Memory B cell (primary cell): ENCODE results near the gene ZNF614.
A peak's percentile ranks its signal among the peaks of the same experiment; 100 is the strongest.
"Not testable (repeated sequence)": the region's sequence is repeated elsewhere in the genome, so short reads cannot be mapped to it uniquely, and the experiment has no call there.

Source experiments
- ATAC-seq: fragments of 150-1000 bp; cut with Tn5 transposase; 2 replicates; pipeline ENCODE4 v1.10.0; 2021; ENCODE audit warnings: low read depth, mild to moderate bottlenecking, moderate library complexity
- DNase-seq, 2 donors: peaks; one replicate each; pipeline ENCODE4 v3.0.0; 2022; ENCODE audit warnings: low spot score in 2 of 2
- H3K27ac Mint-ChIP-seq: one replicate; pipeline ENCODE4 v1.8.0; 2022; ENCODE audit warnings: mild to moderate bottlenecking, moderate library complexity, mixed read lengths
- H3K27me3 Mint-ChIP-seq: one replicate; pipeline ENCODE4 v1.8.0; 2022; ENCODE audit warnings: mixed read lengths
- H3K36me3 Mint-ChIP-seq: one replicate; pipeline ENCODE4 v1.8.0; 2022; ENCODE audit warnings: mild to moderate bottlenecking, mixed read lengths
- H3K4me1 Mint-ChIP-seq: one replicate; pipeline ENCODE4 v1.8.0; 2022; ENCODE audit warnings: mixed read lengths
- H3K4me3 Mint-ChIP-seq: one replicate; pipeline ENCODE4 v1.8.0; 2022; ENCODE audit warnings: mild to moderate bottlenecking, moderate library complexity, mixed read lengths
- H3K9me3 Mint-ChIP-seq: one replicate; pipeline ENCODE4 v1.8.0; 2022; ENCODE audit warnings: mixed read lengths

ZNF614 gene

GRCh38 chr19:51976852-51977251 is 51.3 kb downstream of the ZNF614 start:
- peaks cover 4% of the 10 kb centered on the region for H3K4me1 Mint-ChIP-seq
- H3K36me3 Mint-ChIP-seq: peaks cover 74% of the 10 kb centered on the region
- no peaks in the 10 kb centered on the region for H3K27me3 Mint-ChIP-seq
- no peak overlapping the region for H3K27ac Mint-ChIP-seq
- H3K4me3 Mint-ChIP-seq: no peak overlapping the region
- H3K9me3 Mint-ChIP-seq: peaks cover 12% of the 10 kb centered on the region
- no peak for ATAC-seq
- no peak for DNase-seq

- Mint-ChIP-seq H3K36me3 (peaks cover 75% of the 10 kb centered on the region), H3K9me3 (peaks cover 16% of the 10 kb centered on the region)
- H3K4me3 Mint-ChIP-seq, H3K4me1 Mint-ChIP-seq, ATAC-seq, H3K27me3 Mint-ChIP-seq, H3K27ac Mint-ChIP-seq, DNase-seq: not testable (repeated sequence)
Measured at GRCh38 chr19:51975787-51976186, 52.4 kb downstream of the ZNF614 start.

- no peak overlapping the region for H3K27ac Mint-ChIP-seq
- H3K4me1 Mint-ChIP-seq: no peaks in the 10 kb centered on the region
- H3K4me3 Mint-ChIP-seq: no peak overlapping the region
- H3K9me3 Mint-ChIP-seq: peaks cover 19% of the 10 kb centered on the region
- no peaks in the 10 kb centered on the region for H3K27me3 Mint-ChIP-seq
- no peak for ATAC-seq
- DNase-seq: peak in 1 of 2 donors; percentile 6
- peaks cover 71% of the 10 kb centered on the region for H3K36me3 Mint-ChIP-seq
Measured at GRCh38 chr19:51971624-51972023, 56.6 kb downstream of the ZNF614 start.

- H3K9me3 Mint-ChIP-seq: peaks cover 15% of the 10 kb centered on the region
- peaks cover 72% of the 10 kb centered on the region for H3K36me3 Mint-ChIP-seq
- ATAC-seq (no peak), DNase-seq (no peak)
- no peak overlapping the region for H3K27ac Mint-ChIP-seq
- no peaks in the 10 kb centered on the region for H3K27me3 Mint-ChIP-seq
- no peak overlapping the region for H3K4me3 Mint-ChIP-seq
- no peaks in the 10 kb centered on the region for H3K4me1 Mint-ChIP-seq
Measured at GRCh38 chr19:51970718-51971117, 57.5 kb downstream of the ZNF614 start.

- H3K4me1 Mint-ChIP-seq: no peaks in the 10 kb centered on the region
- no peak overlapping the region for H3K27ac Mint-ChIP-seq
- DNase-seq: no peak
- no peak for ATAC-seq
- no peak overlapping the region for H3K4me3 Mint-ChIP-seq
- peaks cover 29% of the 10 kb centered on the region for H3K9me3 Mint-ChIP-seq
- H3K27me3 Mint-ChIP-seq: no peaks in the 10 kb centered on the region
- H3K36me3 Mint-ChIP-seq: peaks cover 62% of the 10 kb centered on the region
Measured at GRCh38 chr19:51965583-51965982, 62.6 kb downstream of the ZNF614 start.
